HG02981 (cell line): Measurements from ENCODE around the gene PRSS56.

Experiments
- ATAC-seq: cut with Tn5 transposase; IDR thresholded peaks from one replicate; pipeline ENCODE4 v1.9.1; 2021; ENCODE audit warnings: mild to moderate bottlenecking, moderate library complexity; ENCODE audit not compliant: unreplicated experiment

Gene PRSS56

DNA sequence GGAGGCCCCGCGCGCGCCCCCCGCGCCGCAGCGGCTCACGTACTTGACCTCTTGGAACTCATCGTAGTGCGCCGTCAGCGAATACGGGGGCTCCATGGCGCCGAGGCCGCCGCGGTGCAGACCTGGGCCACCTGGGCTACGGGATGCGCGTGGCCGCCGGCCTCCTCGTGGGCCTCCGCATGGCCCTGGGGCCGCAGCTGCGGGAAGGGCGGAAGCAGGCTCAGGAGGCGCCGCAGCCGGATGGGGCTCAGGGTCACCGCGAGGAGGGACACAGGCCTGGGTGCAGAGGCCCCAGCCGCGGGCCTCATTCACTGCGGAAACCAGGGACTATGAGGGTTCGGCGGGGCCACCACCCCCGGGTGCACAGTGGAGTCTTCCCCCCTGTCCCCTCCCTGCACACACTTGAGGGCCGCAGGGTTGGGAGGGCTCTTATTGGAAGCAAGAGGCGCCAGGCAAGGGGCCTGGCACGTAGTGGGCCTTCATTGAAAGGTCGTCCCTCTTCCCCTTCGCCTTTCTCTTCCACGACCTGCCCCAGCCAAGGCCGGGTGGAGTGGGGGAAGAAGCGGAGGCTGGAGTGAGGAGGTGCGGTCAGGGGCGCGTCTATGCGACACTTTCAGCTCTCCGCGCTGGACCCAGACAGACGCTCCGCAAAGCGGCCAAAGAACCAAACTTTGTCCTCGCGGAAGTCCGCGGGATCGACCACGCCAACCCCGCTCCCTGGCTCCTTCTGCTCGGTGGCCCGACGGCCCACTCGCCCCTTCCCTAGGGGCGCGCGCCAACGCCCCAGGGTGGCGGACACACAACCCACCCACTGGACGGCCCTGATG is 33.4 kb upstream of the PRSS56 start:
- ATAC-seq = no peak

DNA sequence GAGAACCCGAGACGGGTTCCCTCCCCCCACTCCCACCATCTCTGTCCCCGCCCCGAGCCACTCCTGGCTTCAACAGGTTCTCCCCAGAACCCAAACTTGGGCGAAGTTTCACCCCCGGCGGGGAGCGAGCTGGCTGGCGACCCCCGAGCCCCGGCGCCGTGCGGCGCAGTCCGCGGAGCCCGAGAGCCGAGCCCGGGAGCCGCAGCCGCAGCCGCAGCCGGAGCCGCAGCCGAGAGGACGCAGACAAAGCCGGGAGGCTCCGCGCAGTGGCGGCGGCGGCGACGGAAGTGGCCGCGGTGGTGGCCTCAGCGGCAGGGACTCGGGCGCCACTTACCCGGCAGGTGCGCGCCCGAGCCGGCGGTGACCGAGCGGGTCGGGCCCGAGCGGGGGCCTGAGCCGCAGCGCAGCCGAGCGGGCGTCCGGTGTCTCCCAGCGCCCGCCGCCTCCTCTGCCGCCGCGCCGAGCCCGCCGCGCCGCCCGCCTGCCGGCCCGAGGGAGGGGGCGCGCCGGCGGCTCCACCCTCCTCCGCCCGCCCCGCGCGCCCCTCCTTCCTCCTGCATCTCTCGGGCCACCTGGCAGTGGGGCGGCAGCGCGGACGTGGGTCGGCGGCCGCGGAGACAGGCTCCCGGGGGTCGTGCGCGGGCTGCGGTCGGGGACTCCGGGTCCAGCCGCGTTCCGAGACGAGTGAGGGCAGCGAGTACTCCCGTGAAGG is 32.6 kb upstream of the PRSS56 start, which contains the start of gene ECEL1:
TSS of gene ECEL1 (minus strand) at position 450 of the 712 bp plus-strand sequence. CDS start 1,181 bp downstream, outside the sequence.
- no peak for ATAC-seq

DNA sequence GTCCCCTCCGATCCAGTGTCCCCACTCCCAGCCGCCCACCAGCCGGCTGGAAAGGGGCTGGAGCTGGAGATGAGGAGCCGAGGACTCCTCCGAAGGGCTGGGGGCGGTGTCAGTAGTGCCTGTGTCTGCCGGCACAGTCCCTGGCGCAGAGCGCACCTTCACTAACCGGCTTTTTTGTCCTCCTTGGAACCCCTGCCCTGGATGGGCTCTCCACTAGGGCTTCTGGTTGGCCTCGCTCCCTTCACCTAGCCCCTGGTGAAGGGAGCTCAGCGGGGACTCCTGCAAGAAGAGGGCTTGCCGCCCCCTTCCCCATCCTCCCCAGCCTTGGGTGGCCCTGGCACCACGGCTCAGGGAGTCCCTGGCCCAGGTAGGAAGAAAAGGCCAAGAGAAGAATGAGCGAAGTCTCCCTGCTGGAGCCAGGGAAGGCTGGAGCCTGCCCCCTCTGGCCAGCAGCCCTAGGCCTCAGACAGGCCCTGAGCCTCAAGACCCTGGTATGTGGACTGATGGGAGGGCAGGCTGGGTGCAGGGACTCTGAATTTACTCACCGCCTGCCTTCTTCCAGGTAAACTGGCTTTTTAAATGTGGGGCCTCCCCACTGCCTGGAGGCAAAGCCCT is 32.0 kb upstream of the PRSS56 start:
- no peak for ATAC-seq

DNA sequence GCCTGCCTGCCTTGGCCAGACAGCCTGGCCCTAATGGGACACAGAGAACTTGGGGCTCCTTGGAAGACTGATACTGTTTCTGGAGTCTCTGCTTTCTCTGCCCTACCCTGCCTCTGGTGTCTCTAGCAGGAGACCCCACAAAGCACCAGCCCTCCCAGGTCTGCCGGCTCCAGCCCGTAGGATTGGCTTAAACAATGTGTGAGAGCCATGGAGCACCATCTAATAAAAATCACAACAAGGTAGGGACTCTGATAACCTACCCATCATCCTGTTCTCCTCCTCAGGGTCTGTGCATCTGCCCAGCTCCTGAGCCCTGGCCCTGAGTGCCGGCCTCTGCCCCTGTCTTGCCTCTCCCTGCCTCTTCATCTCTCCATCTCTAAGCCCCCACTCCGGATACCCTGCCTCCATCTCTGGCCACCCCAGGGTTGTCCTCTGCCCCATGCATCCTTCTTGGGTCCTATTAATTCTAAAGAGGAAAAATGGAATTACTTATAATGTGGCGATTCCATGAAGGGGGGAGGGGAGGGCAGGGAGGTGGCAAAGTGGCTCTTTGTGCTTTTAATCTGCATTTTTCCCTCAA is 31.4 kb upstream of the PRSS56 start:
- ATAC-seq = no peak

DNA sequence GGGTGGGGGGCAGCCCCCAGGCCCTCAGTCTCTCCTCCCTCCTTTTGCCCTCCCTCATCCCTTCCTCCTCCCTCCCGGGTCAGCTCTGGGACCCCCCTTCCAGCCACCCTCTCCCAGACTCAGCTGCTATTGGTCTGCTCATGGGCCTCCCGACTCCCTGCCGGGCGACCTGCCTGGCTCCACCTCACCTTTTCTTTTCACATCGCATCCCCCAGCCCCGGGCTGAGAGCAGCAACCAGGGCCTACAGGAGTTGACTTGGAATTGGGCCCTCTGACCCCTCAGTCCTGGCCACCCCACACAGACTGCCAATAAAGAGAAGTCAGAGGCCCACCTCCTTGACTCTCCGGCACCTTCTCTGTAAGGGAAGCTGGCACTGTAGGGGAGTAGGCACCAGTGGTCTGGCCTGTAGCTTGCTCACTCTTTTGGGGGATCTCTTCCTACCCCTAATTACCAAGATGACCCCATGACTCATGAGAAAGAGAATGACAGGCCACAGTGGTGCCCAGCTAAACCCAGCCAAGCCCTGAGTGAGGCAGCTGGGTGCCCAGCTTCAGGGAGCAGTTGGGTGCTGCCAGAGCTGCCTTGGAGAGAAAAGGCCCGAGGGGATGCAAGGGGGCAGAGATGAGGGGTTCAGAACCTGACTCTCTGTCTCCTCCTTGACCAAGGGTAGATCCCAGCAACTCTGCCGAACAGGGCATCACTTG is 30.5 kb upstream of the PRSS56 start:
- ATAC-seq = no peak

DNA sequence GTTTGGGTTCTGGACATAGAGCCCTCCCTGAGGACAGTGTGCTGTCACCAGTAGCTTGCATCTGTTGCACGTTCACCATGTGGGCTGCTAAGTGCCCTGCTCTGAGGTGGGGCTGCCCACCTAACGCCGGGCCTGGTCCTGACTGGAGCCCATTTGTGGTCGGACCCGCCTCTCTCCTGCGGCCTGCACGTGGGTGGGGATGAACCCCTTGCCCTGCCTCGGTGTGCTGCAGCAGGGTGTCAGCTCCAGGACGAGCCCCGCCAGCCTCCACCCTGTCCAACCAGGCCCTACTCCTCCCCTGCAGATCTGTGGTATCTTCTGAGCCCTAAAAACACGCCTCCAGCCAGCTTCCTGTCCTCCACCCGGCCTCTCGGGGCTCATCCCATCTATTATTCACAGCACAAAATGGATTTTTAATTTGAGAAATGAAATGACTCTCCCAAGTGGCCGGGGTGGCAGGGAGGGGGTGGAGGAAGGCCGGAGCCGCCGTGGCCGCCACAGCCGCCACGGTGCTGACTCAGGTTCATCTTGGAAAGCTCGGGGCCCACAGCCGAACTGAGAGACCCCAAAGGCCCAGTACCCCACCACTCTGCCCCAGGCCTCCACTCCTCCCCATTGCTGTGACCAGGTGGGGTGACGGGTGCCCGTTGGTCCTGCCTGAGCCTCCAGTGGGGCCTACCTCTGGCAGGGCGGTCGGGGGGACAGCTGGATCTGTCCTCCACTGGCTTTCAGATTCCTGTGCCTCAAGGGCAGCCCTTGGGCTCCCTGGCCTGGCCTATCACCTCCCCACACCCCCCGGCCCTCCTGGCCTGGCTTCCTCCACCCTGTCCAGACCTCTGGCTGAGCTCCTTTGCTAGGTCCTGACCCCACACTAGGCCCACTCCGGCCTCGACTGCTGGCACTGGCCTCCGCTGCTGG is 29.7 kb upstream of the PRSS56 start:
- ATAC-seq = no peak

DNA sequence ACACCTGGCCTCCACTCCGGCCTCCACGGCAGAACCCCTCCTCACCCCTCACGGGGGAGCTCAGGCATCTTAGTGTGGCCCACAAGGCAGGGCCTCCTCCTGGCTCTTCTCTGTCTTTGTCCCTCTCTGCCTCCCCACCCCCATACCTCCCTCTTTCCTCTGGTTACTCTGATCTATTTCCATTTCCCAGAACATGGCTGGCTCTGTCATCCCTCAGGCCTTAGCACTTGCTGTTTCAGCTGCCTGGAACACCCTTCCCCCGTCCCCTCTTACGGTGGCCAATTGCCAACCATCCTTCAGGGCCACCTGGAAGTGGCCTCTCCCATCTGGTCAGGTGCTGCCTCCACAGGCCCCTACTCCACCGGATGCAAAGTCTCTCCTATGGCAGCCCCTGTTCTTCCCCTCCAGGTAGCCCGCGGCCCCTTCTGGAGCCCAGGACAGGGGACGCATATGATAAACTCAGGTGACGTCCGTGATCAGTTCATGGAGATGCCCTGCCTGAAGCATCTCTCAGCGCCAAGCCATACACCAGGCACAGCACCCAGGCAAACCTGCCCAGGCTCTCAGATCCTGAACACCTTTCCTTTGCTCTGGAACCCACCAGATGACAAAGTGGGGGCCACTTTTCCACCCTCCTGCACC is 28.9 kb upstream of the PRSS56 start:
- no peak for ATAC-seq

DNA sequence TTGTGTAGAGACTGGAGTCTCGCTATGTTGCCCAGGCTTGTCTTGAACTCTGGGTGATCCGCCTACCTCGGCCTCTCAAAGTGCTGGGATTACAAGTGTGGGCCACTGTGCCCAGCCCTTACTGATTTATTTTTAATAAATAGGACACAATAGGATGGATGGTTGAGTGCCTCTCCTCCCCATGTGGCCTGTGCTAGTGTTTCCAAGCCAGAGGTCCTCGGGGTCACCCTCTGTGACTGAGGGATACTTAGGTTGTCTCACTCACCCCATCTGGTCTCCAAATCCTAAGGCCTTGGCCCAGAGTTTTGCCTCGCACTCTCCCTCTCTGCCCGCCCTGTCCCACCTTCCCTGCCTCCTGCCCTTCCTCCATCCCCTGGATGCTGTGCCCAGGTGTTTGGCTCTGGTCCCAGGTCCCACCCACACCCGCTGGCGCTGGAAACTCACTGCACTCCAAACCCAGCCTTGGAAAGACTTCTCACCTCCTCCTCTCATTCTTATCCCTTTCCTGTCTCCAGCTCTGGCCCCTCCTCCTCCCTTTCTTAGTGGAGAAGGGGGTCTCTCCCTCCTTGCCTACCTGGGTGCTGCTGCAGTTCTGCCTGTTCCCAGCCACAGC is 27.8 kb upstream of the PRSS56 start:
- no peak for ATAC-seq

DNA sequence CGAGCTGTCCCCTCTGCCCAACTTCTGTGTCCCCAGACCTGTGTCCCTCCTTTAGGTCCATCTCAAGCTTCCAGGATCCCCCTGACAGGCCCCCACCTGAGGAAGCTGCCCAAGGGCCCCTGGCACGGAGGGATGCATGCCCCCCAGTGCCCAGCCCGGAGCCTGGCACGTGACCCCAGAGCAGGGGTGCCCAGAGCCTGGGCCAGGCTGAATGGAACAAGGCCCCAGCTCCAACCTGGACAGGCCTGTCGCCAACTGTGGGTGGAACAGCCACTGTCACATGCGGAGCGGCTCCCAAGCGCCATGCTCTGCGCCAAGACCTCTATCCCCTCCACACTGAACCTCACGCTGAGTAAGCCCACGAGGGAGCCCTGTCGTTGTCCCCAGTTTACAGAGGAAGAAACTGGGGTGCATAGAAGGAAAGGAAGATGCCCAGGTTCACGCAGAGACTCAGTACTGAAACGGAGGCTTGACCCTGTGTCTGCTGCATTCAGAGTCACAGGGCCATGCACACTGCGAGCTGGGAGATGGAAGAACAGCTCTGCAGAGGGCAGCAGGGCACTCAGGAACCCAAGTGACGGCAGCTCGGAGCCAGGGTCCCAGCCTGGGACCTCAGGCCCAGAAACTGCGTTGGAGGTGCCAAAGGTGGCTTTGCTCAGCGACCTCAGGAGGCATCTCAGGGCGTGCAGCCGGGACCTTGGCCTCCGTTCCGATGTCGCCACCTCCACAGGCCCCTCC is 27.1 kb upstream of the PRSS56 start:
- ATAC-seq = no peak

DNA sequence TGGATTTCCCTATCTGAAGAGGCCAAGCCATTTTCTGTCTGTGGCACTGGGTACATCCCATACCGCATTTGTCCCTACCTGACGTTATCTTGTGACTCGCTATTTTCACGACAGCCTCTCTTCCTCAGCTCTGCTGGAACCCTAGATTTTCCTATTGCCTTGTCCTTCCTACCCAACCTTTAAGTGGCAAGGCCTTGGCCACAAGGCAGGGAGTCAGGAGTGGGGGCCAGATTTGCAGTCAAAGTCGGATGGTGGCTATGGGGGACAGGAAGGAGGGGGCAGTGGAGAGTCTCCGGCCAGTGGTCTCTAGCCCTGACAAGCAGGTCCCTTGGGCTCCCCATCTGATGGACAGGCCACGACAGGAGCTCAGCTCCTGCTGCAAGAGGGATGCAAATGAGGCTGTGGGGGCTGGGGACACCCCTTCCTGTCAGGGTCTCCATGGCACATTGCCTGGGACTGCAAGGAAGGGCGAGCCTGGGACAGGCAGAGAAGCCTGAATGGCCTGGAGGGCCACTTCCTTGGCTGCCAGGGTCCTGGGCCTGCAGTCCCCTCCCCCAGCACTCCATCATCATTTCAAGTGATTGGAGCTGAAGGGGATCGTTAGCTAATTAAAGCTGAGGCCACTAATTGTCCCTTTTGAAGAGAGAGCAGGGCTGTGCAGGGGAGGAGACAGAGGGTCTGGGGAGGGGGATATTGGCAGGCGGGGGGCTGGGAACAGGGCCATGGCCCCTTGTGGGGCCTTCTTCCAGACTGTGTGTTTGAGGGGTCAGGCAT is 26.3 kb upstream of the PRSS56 start:
- ATAC-seq = no peak

DNA sequence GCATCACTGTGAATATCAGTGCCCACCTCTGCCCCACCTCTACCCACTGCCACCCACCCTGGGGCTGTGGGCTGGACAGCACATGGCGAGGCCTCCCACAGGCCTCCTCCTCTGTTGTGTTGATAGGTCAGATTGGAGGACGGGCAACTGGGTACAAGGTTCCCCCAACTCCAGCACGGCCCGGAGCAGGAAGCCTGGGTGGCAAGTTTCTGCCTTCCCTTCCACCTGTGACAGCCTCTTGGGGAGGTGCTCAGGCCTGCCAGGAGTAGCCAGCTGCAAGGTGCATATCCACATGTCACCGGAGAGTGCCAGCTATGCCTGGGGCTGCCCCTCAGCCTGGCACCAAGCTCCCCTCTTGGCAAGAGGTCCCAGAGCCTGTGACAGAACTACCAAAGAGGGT is 25.6 kb upstream of the PRSS56 start:
- no peak for ATAC-seq

DNA sequence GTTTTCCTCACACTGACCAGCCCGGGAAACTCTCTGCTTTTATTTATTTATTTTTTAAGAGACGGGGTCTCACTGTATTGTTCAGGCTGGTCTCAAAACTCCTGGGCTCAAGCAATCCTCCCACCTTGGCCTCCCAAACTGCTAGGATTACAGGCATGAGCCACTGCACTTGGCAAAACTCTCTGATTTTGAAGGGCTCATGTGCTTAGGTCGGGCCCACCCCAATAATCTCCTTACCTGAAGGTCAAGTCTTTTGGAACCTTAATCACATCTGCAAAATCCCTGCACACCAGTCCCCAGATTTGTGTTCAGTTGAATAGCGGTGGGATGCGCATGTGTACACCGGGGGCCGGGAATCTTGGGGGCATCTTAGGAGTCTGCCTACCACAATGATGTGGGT is 24.9 kb upstream of the PRSS56 start:
- no peak for ATAC-seq

DNA sequence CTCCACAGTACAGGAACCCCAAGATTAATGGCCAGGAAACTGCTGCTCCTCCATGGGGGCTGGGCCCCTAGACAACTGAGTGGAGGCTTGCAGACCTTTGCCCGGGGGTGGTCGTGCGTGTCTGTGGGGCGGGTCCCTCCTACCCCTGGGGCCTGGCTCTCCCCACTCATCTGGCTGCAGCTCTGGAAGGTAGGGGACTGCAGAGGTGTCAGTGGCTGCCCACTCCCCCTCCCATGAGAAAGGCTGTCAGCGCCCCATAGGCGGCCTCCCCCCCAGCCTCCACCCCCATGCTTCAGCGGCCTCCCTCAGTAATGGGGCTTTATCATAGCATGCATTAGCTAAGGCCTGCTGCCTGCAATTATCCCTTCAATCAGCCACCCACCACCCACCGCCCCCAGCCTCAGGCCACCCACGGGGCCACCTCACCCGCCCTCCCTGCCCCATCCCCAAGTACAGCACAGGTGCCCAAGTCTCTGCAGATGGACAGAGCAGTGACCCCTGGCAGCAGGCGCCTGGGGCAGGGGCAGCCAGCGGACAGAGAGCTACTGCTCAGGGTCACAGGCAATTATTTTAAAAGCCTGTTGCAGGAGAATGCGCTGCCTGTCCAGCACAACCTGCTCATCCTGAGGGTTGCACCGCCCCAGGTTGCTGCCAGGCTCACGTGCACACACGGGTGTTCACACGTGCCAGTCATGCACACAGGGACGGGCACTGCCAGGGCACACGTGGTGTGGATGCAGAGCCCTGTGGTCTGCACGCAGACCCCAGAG is 23.5 kb upstream of the PRSS56 start:
- no peak for ATAC-seq

DNA sequence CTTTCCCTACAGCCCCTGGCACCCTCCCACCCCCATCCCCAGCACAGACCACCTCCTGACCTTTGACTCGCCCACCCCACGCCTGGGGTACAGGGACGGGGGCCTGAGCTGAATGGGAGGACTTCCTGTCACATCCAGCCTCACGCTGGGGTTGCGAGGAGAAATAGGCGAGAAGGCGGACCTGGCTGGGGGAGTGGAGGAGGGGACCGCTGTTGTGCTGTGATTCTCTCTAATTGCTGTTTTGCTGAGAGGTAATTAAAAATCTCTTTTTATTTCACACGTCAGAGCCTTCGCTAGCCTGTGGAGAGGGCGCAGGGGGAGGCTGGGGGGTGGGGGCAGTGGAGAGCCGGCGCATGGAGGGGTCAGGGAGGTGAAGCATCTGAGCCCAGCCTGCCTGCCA is 22.8 kb upstream of the PRSS56 start:
- no peak for ATAC-seq

DNA sequence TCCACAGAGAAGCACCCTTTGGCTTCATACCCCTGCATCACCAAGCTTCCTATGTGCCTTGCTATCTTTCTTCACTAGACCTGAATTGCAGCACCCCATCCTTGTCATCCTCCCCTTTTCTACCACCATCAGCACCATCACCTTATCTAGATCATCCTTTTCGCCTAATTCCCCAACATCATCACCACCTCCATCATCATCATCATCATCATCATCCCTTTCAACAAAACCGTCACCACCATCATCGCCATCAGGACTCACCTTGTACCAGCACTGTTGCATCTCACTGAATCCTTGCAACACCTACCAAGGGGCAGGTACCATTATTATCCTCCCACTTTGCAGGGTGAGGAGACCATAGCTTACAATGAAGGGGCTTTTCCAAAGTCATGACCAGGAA is 21.7 kb upstream of the PRSS56 start:
- ATAC-seq = no peak

DNA sequence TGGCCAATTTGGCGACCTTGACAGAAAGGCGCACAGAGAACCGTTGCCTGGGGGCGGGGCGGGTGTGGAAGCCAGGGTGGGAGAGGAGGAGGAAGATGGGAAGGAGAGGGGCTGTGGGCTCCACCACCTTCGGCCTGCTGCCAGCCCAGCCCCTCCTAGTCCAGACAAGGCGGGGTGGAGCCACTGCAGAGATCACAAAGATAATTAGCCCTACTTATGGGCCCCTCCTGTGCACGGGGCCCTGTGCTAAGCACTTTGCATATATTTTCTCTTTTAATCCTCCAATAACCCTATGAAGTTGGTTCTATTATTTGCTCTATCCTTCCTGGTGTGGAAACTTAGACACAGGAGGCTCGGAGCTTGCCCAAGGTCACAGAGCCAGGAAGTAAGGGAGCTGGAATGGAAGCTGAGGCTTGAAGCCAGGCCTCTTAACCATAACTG is 18.8 kb upstream of the PRSS56 start:
- no peak for ATAC-seq
